ENCODE measurements around the gene MGME1.

The MGME1 gene

DNA sequence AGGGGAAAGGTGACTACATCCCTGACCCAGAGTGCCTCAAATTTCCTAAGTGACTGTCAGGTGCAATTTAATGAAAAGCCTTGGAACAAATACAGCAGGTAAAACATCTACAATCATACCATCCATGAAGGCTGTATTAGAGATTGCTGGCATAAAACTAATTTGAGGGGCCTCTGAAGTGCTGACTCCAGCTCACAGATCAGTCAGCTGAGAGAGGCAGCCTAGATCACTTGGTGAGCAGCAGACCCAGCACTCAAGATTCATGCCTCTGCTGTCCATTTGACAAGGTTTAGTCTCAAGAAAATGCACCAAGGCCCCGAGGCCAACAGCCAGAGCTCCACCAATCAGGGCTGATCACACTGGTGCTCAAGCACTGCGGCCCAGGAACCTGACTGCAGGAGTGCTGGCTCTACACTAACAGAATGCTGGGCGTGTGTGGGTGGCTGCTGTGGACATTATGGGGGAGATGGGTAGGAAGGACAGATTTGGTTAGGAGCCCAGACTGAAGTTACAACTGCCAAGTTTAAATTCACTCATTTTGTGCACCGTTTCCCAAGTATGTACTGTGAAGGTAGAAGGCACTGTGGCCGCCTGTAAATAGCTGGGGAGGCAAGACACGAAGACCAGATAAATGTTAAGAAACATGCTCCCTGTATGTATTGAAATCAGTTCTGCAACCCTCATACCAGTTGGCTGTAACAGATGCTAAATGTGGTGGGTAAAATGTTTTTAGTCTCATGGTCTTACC, 28.4 kb upstream of the MGME1 start:
- no peak for DNase-seq (ENCODE audit: low read depth in 2 of 2)

DNA sequence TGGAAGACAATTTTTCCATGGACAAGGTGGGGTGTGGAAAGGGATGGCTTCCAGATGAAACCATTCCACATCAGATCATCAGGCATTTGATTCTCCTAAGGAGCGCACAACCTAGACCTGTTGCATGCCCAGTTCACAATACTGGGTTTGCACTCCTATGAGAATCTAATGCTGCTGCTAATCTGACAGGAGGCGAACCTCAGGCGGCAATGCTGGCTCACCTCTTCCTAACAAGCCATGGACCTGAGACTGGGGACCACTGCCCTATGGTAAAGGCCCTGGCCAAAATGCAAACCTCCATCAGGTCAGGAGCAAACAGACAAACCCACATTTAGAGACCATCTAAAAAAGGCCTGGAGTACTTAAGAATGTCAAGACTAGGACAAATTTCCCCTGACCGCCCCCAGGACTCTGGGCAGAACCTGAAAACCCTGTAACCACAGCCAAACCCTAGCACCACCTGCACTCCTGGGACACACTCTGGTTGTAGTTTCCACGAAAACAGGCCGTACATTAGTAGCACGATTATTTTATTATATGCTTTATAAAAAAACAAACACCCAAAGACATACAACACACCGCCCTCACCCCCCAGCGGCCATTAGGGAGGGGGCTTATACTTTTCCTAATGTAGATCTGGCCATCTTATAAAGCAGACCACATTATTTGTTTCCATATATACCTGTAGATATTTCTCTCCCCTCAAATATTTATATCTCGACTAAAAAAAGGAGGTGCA, 27.6 kb upstream of the MGME1 start:
- no peak for DNase-seq (ENCODE audit: low read depth in 2 of 2)

DNA sequence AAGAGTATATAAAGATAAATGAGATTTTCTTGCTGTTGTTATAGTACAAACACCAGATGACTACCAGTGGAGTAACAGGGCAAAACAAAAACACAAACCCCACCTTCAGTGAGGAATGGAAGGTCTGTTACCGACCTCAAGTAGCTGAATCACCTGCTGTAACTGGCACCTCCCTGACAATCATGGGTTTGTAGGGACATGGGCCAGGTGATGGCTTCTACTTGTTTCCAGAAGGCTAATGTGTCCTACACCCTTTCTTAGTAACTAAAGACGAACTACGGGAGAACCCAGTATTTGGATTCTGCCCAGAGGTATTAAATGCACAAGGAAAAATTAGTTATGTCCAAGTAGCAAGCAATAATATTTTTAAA, 27.0 kb upstream of the MGME1 start:
- DNase-seq (ENCODE audit: low read depth in 2 of 2), result no peak

DNA sequence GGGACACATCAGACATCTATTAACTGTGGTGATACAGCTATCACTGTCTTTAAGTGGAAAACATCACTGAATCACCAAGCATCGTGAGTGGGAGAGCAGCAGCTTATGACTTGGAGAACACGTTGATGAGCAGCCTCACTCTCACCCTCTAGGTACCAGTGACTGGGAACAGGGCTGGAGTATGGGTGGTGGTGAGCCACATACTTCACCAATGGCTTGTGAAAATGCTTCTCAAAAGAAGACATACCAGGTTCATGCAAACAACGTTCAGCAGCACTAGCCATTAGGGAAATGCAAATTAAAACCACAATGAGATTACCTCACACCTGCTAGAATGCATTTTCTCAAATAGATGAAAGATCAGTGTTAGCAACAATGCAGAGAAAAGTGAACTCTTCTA, 25.5 kb upstream of the MGME1 start:
- no peak for DNase-seq (ENCODE audit: low read depth in 2 of 2)

DNA sequence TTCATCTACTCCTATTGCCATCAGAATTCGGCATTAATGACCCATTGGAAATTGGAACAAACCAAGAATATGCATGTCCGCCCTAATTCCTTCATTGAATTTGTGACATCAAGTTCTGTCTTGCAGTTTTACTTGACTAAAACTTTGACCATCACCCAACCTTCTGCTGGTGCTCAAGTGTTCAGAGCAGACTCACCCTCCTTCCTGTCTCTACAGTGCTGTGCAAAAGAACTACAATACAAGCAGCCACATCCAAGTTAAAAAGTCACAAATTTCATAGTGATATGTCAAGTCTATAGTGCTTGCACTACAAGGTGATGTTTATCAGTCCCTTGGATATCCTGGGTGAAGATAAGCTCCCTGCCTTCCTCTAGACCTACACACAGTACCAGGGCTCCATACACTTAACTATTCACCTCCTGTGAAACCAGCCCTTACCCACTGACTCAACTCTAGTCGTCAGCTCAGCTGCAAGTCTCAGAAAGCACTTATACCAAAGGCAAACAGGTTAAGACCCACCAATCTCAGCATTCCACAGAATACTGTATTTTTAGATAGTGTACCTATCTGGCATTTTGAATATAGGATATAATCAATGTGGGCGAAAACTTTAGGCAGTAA, 23.9 kb upstream of the MGME1 start:
- DNase-seq (ENCODE audit: low read depth in 2 of 2), result no peak

DNA sequence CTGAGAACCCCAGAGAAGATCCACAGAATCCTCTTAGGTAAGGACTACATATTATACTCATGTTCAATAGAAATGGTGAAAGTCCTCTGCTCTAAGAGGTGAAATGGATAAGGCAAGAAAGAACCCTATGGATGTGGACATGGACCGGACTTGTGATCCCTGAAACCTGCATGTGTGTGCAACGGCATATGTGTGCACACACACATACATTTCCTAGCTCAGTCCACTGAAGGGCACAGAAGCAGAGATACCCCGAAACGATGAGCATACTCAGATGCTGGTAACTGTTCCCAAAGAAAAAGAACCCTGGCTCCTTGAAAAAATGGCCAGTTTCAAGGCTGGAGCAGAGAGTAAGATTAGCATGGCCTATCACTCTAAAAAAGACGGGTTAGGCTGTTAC, 22.8 kb upstream of the MGME1 start:
- no peak for DNase-seq (ENCODE audit: low read depth in 2 of 2)

DNA sequence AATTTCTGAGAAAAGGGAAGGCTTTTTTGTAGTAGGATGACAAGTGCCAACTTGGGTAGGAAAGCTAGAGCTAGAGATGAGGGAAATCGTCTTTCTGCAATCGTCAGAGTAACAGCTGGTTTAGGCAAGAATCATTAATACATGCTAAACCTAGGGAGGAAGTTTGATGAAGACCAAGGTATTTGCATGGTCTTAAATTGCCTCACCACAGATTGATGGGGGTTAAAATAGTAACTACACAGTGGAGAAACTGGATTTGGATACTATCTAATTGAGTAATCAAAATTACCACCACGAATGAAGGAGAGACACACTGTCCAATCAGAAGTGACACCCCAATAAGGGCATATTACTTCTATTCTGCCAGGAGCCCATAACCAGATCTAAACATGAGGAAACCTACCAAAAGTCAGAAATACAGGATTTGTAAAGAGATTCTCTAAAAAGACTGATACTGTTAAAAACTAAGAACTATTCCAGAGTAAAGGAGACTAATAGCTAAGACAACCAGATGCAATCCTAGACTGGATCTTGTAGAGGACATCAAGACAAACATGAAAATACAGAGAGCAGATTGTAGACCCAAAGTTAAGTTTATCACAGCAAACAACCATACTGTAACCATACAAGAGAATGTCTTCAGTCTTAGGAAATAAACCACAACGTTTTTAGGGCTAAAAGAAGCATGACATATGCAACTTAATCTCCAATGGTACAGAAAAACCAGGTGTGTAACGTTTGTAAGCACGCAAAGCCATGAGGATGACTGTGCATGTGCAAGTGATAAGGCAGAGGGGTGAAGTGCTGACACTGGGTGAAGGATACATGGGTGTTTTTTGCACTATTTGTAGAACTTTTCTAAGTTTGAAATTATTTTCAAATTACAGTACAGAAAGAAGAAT, 22.0 kb upstream of the MGME1 start:
- no peak for DNase-seq (ENCODE audit: low read depth in 2 of 2)

DNA sequence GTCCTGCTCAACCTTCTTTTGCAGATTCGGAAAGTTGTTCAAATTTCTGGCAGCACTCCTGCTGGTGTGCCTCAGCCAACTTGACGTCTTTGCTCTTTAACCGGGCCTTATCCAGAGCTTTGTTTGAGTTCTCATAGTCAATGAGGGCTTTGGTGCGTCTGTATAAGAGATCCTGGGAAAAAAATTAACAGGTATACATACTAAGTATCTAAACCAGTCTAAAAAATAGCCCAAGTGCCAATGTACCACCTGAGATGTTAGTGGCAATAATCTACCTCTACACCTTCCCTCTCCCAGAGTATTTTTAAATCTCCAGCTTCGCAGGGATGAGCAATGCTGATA, 21.4 kb upstream of the MGME1 start:
- no peak for DNase-seq (ENCODE audit: low read depth in 2 of 2)

DNA sequence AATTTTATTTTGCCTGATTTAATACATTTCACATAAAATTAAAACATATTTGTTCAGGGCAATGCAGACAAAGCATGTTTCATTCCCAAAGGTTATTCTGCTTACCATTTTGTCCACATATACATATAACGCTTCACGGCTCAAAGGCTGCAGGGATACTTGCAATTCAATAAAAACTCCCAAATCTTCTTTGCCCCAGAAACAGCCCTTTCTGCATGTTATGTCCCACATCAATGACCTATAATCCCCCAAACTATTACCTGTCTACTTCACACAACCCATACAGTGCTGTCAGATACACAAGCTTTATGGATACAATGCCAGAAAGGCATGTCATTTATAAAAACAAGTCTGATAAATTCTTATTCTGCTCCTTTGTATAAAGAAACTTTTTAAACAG, 20.4 kb upstream of the MGME1 start:
- DNase-seq (ENCODE audit: low read depth in 2 of 2), result no peak

DNA sequence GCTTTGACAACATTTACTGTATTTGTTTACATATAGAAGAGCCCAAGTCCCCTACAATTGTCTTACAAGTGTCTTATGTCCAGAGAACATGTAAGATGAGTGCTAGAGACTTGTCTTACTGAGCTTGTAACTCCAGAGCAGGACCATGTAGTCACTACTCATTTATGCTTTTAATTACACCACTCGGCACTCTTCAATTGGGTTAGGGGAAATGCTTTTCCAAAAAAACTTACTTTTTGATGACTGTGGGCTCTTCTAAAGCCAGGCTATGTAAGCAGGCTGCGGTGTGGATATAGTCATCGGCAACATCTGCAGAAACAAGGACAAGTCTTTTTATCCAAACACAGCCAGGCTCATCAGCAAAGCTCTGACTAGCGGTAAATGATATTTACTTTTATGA, 18.9 kb upstream of the MGME1 start:
- DNase-seq (ENCODE audit: low read depth in 2 of 2), result no peak

DNA sequence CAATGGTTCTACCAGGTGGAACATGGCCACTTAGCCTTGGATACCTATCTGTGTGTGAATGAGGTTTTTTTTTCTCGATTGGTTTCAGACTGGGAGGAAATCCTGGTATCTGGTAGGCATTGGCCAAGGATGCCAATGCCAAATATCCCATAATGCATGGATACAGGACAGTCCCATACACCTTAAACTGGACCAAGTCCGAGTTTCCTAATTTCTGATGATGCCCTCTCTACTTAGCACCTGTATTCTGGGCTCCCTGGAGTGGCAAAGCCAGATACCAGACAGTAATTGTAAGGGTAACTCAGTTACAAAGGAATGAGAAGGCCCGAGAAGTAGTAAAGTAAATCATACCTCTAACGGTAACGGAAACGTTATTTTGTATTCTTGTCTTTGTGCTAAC, 18.1 kb upstream of the MGME1 start:
- no peak for DNase-seq (ENCODE audit: low read depth in 2 of 2)

DNA sequence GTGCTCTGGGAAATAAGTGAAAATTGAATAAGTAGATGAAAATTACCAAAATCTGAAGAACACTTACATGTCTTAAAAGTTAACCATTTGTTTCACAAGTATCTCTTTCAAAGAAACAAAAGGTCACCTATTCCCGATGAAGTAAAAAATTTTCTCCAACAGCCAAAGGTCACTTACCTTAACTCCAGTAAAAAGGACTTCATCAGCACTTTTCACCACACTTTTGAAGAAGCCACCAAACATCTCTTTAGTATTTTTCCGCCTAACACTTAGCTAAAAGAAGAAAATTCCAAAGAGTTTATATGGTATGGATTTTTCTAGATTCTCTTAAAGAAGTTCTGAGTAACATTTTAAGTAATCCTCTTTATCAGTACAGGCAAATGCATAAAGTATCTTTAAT, 17.5 kb upstream of the MGME1 start:
- DNase-seq (ENCODE audit: low read depth in 2 of 2), result no peak

DNA sequence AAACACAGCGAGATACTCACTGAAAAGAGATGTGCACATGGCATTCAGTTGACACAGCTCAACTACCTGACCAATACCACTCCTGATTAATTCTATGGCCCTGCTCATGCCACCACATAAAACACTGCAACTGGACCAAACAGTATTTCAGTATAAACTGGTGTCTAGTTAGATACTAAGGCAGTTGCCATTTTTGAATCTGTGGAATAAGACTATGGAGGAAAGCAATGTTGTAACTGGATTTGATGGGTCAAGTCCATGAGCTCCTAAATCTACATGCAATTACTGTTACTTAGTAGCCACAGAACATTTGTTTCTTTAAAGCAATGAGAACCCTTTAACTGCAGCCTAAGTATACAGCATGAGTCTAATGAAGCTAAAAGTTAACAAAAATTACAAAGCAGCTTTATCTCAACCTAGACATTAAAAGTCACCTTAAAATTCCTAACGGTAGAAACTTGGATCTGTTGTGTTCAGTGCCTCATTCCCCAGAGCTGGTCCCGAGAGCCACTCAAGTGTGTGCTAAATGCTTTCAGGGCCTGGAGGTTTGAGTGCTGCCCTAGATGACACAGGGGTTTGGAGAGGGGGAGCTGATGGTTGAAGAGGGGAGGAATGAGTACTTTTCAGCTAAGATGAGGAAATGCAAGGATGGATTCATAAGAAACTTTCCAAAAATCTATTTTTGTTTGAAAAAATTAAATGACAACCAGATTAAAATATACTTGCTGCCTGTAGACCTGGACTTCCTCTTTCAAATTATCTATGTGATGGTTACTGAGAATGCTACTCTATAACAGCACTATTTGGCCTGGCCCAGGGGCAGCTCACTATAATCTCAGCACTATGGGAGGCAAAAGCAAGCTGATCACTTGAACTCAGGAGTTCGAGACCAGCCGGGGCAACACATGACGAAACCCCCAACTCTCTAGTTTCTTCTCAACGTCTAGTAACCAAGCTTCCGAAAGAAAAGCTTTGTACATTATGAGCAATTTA, 15.8 kb upstream of the MGME1 start:
- DNase-seq (ENCODE audit: low read depth in 2 of 2), result no peak

DNA sequence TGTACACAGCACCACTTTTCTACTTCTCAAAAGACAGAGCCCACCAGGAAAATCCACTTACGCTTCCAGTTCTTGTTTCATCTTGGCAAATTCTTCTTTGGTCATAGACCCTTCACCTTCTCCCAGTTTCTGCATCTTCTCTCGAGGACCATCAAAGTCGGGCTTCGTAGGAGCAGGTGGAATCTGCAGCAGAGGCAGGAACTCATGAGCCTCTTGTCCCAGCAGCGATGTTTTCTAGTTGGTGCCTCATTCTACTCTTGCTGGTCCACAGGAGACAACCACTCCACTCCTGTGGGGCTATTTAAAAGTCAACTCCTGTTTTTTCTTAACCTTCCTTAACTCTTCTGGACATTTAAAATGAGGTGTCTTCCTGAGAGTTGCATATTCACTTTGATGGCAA, 14.9 kb upstream of the MGME1 start:
- no peak for DNase-seq (ENCODE audit: low read depth in 2 of 2)

DNA sequence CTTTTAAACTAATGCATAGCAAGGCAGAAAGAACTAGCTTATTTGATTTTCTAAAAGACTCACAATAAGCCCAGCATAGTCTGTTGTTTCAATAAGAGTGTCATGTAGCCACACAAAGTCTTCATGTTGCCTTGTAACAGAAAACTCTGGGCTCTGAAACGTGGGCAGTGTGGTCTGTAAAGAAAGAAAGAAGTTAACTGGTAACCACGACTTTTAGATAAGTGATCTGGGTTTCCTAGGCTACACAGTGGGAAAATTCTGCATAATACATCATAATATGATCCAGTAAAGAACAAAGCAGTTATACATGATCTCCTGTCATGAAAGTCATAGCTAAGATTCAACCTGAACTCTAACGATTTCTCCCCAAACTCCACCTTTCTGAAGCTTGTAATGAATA, 13.5 kb upstream of the MGME1 start:
- no peak for DNase-seq (ENCODE audit: low read depth in 2 of 2)

DNA sequence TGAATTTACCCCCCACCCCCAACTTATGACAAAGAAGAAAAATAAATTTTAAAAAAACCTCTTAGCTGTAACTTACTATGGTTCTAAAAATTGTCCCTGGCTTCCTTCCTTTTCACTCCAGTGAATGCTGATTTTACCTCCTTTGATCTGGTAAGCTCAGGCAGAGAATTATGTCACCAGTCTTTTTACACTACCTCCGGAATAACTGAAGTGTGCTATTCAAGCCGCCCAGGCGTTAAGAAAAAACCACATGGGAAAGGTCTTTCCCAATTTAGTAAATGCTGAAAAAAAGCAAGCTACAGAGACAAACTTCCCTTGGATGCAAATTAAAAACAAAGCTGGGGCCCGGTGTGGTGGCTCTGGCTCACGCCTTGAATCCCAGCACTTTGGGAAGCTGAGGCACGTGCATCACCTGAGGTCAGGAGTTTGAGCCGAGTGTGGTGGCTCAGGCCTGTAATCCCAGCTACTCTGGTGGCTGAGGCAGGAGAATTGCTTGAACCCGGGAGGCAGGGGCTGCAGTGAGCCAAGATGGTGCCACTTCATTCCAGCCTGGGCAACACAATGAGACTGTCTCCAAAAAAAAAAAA, 12.6 kb upstream of the MGME1 start:
- no peak for DNase-seq (ENCODE audit: low read depth in 2 of 2)

DNA sequence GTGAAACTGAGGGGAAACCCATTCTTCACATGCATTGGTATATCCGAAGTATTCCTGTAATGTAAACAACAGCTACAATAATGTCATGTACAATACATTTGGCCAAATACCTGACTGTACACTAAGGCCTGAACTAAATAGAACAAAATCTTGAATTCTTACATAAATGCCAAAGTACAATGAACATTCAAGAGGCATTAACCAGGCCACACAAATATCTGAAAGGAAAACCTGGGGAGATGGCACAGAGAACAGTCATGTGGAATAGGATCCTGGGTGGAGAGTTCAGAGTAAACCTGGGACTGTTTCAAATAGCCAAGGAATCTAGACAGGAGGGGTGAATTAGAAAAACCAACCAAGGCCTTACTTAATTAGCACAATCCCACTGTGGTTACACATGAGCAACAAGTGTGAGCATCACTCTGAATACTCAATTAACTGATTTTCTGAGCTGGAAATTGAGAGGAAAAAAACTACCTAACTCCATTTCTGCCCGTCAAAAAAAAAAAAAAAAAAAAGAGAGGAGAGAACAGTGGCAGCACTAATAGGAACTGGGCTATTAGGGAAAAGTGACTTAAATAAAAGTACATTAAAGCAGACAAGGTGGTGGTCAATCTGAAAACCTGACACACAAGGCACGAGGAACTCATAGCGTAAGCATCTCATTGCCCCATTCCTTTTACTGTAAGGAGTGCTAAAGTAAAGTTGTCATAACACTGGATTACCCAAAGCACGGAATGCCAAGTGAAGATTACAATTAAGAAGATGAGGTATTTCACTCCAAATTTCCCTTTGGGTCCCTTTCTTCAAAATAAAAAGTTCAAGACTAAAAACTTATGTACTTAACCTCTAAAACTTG, 11.1 kb upstream of the MGME1 start:
- DNase-seq (ENCODE audit: low read depth in 2 of 2), result no peak

DNA sequence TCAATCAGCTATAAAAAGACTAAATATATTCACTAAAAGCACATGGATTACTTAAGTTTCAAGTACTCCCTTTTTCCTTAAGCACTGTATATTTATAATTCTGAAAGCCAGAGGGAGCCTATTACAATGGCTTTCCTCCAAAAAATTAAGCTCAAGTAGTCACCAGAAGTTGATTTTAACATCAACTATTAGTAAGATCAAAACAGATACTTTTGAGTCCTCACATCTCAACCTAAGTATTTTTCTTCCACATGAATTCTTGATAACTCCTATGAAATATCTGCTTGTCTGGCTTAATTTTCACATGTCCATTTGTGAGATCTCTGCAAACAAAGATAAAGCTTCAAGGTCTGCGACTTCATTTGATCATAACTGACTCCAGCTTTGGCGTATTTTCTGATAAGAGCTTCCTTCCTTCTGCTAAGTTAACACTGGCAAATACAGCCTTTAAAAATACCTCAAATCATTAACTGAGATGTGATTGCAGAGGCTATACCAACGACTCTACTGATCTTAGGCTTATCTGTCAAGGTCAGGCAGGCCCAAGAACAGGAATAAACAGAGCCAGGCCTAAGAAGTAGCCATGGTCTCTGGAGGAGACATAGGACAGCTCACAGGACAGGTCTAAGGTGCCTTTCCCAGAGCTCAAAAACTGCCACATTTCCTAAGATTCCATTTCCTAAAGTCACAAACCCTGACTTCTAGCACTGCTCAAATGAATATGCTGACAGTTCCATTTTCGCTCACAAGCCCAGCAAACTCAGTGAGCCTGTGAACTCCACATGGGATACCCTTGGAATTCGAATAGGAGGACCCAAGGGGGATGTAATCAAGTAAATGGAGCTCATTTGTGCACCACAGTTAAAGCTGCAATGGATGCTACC, 10.2 kb upstream of the MGME1 start:
- DNase-seq (ENCODE audit: low read depth in 2 of 2), result no peak

DNA sequence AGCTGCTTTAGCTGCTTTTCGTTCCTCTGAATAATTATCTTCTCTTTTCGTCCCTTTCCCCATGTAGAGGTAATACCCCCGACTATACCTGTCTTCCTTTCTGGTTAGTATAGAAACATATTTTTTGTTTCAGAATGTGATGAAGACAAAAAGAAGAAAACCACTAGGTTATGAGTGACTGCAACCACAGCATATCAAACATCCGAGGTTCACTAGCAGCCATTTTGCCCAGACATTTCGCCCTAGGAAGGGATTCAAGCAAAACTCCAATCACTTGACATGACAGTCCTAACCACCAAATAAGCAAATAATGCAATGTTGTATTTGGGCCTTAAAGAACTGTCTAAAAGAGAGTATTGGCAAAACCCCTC, 9.6 kb upstream of the MGME1 start:
- no peak for DNase-seq (ENCODE audit: low read depth in 2 of 2)
